ENCODE results near the gene E4F1. TPM values are rescaled to one million over a fixed set of nuclear protein-coding genes. Genes with fewer than 3 reads are reported as not detected.
A peak's percentile ranks its signal among the peaks of the same experiment; 100 is the strongest.

Gene E4F1
- total and polyA plus RNA-seq, 2 of the 13 experiments (the other 11 are each of a cell fraction or from before 2014, with no cell fraction given): 13.8 to 19.5 TPM

DNA sequence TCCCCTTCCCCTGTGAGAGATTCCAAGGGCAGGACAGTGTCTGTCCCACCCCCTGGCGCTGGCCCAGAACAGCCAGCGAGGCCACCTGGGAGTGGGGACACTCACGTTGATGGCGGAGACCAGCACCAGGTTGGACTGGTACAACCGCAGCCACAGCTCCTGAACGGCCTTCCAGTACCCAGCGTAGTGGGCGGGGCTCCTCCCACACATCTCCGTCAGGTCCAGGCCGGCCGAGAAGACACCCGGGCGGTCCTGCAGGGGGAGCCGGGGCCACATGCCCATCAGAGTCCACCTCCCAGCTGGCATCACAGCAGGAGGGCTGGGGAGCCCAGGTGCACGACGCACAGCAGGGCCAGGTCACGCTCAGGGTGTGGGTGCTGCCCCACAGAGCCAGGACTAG, 20.9 kb downstream of the E4F1 start:
- in situ Hi-C loops (cut with HindIII; ENCODE audit: extremely low pct_ligation_motif_present, low pct_unique_long_range_greater_than_20kb): no loop called here
- FAIRE-seq (no peak), DNase-seq (ENCODE audit: low spot score) (no peak), ATAC-seq (peak; percentile 20)
- Histone ChIP-seq H3K4me3 (replicated peaks in 1 of 3; ENCODE audit: insufficient read depth in 1 of 3, low read depth in 2 of 3, low read length in 3 of 3) (no peak overlapping the region), H3K79me2 (ENCODE audit: insufficient read depth, low read length) (peaks cover 9% of the 10 kb centered on the region), H4K20me1 (ENCODE audit: insufficient read depth, low read length) (no peaks in the 10 kb centered on the region), H3K4me1 (ENCODE audit: insufficient read depth, low read length) (peaks cover 7% of the 10 kb centered on the region; the same call in 1 of the 2 replicates), H2AFZ (ENCODE audit: low read length) (no peak overlapping the region), H3K36me3 (replicated peaks in 1 of 2; ENCODE audit: control insufficient read depth in 1 of 2, insufficient read depth in 2 of 2, low read length in 2 of 2) (peaks cover 25 to 47% of the 10 kb centered on the region in 2 experiments; a peak in 4 of 5 replicates), H3K4me2 (ENCODE audit: low read depth, low read length) (no peak overlapping the region), H3K9ac (ENCODE audit: insufficient read depth, low read depth, low read length) (no peak overlapping the region), H3K27me3 (ENCODE audit: control insufficient read depth in 1 of 2, insufficient read depth in 2 of 2, low read length in 2 of 2) (no peaks in the 10 kb centered on the region), H3K27ac (ENCODE audit: extremely low read length, insufficient read depth, low read length) (no peak overlapping the region), H3K9me3 (ENCODE audit: low read length) (no peaks in the 10 kb centered on the region)
- TF ChIP-seq ZBTB38 (CRISPR knock-in tag; IDR thresholded peaks at IDR 0.05) (0 out of 2 replicates have a peak, but pooled peaks have one; percentile 20), ERF (CRISPR knock-in tag; IDR thresholded peaks at IDR 0.05) (no peak), ZNF460 (CRISPR knock-in tag; IDR thresholded peaks at IDR 0.05; ENCODE audit: borderline replicate concordance) (no peak), AGO2 (optimal IDR thresholded peaks at IDR 0.05; ENCODE audit: low read depth, low read length) (peak; percentile 72), RBFOX2 (IDR thresholded peaks at IDR 0.05; ENCODE audit: low read depth, low read length) (peak; percentile 42; the same call in 1 of the 2 replicates)
- ChIA-PET CTCF (ENCODE audit: low intra/inter-chr PET ratio, low total read pairs) (no interaction called here), POLR2A (no interaction called here)
- intact Hi-C loops (cut with micrococcal nuclease; ENCODE audit: unreplicated experiment): no loop called here
- no TSS peak for BruUV-seq (replicated peaks)
- 97% methylated on average over 12 of the region's 17 CpGs for WGBS (ENCODE audit: low lambda C conversion rate)

DNA sequence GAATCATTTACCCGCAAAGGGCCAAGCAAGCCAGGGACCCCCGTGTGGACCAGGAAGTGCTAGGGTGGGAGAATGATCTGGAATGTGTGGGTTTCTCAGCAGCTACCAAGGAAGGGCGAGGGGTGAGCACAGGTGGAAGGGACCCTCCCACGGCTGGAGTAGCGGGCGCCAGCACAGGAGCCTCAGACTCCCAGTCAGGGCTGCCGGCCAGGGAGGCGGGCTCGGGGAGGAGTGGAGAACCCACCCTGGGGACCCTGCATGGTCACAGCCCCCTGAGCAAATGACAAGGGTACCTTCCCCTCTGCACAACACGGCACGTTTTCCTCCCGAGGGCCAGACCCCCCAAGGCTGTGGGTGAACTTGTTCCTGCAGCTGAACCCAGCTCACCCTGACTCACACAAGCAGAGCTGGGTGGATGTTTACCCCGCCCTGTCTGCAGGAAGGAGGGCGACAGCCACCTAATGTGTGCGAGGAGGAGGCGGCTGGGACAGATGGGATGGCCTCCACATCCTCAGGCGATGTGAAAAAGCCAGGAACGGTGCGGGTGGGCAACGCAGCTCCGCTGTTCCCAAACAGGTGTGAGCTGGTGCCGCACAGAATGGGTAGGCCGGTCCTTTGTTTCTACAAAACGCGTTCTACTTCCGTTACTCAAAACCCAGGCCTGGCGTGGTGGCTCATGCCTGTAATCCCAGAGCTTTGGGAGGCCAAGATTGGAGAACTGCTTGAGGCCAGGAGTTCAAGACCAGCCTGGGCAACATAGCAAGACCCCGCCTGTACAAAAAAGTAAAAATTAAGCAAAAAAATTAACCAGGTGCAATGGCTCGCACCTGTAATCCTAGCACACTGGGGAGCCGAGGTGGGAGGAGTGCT, 21.8 kb downstream of the E4F1 start:
- peaks cover 3% of the 10 kb centered on the region for H4K20me1 ChIP-seq (ENCODE audit: insufficient read depth, low read length)
- FAIRE-seq: no peak
- in situ Hi-C loops (cut with HindIII; ENCODE audit: extremely low pct_ligation_motif_present, low pct_unique_long_range_greater_than_20kb) (no loop called here), intact Hi-C loops (cut with micrococcal nuclease; ENCODE audit: unreplicated experiment) (no loop called here)
- no TSS peak for BruUV-seq (replicated peaks)
- H3K79me2 ChIP-seq (ENCODE audit: insufficient read depth, low read length): peaks cover 15% of the 10 kb centered on the region
- 98% methylated on average over 27 of the region's 30 CpGs for WGBS (ENCODE audit: low lambda C conversion rate)
- peak; percentile 62; the same call in 1 of the 2 replicates for TF ChIP-seq ZNF12 (CRISPR knock-in tag; IDR thresholded peaks at IDR 0.05)
- TF ChIP-seq RBM22 (optimal IDR thresholded peaks at IDR 0.05; ENCODE audit: low read length): peak; percentile 46
- TF ChIP-seq RBFOX2 (IDR thresholded peaks at IDR 0.05; ENCODE audit: low read depth, low read length): peak; percentile 5; the same call in 1 of the 2 replicates
- TF ChIP-seq HOXA3 (CRISPR knock-in tag; IDR thresholded peaks at IDR 0.05): no peak
- H3K4me1 ChIP-seq (ENCODE audit: insufficient read depth, low read length): peaks cover 11% of the 10 kb centered on the region; the same call in 1 of the 2 replicates
- peaks cover 25 to 43% of the 10 kb centered on the region in 2 experiments; a peak in 4 of 5 replicates for H3K36me3 ChIP-seq (replicated peaks in 1 of 2; ENCODE audit: control insufficient read depth in 1 of 2, insufficient read depth in 2 of 2, low read length in 2 of 2)
- H3K9me3 ChIP-seq (ENCODE audit: low read length): no peaks in the 10 kb centered on the region
- H3K4me3 ChIP-seq (replicated peaks in 1 of 3; ENCODE audit: insufficient read depth in 1 of 3, low read depth in 2 of 3, low read length in 3 of 3): no peak overlapping the region
- no peak overlapping the region for H3K9ac ChIP-seq (ENCODE audit: insufficient read depth, low read depth, low read length)
- H3K4me2 ChIP-seq (ENCODE audit: low read depth, low read length): no peak overlapping the region
- no peak for ATAC-seq
- no peaks in the 10 kb centered on the region for H3K27me3 ChIP-seq (ENCODE audit: control insufficient read depth in 1 of 2, insufficient read depth in 2 of 2, low read length in 2 of 2)
- H2AFZ ChIP-seq (ENCODE audit: low read length): no peak overlapping the region
- POLR2A ChIA-PET: no interaction called here
- CTCF ChIA-PET (ENCODE audit: low intra/inter-chr PET ratio, low total read pairs): no interaction called here
- no peak overlapping the region for H3K27ac ChIP-seq (ENCODE audit: extremely low read length, insufficient read depth, low read length)
- no peak for DNase-seq (ENCODE audit: low spot score)
